Measurements from ENCODE around the gene MEGF6. TPM values are rescaled to one million over a fixed set of nuclear protein-coding genes. Genes with fewer than 3 reads are reported as not detected.

MEGF6 gene
- total and polyA plus RNA-seq, 2 experiments from 2014 or later: 11.6 to 21.9 TPM

DNA sequence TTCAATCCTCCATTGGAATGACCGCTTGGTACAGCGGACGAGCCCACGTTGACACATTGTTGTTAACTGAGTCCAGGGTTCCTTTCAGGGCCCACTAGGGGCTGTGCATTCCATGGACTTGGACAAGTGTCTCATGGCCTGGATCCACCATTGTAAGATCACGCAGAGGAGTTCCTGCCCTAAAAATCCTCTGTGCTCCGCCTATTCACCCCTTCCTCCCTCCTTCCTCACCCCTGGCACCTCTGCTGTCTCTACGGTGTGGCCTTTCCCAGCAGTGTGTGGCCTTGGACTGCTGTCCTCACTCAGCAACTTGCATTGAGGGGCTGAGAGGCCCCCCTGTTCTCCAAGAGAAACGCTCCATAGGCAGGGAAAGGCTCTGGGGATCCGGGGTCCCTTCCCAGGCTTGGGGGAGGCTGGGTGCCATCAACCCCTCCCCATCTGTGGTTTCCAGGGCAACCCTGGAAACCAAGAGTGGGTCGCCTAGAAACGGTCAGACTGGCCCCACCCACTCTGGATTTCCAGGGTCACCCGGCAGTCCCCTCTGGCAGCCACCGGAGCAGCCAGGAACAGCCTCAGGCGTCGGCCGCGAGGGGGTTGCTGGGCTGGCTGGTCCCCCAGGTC, 50.9 kb downstream of the MEGF6 start:
- Histone ChIP-seq H3K9me2 (replicated peaks; ENCODE audit: insufficient read depth) (no peaks in the 10 kb centered on the region), H3K9me3 (ENCODE audit: low read depth) (no peaks in the 10 kb centered on the region), H3K4me1 (ENCODE audit: insufficient read depth) (no peaks in the 10 kb centered on the region), H3K27ac (no peak overlapping the region), H3K79me2 (no peaks in the 10 kb centered on the region), H3K27me3 (no peaks in the 10 kb centered on the region), H2AFZ (no peak overlapping the region), H3K4me2 (no peak overlapping the region), H4K20me1 (ENCODE audit: insufficient read depth, poor library complexity, severe bottlenecking) (no peaks in the 10 kb centered on the region), H3K36me3 (replicated peaks; ENCODE audit: insufficient read depth, low read depth) (no peaks in the 10 kb centered on the region), H3K4me3 (no peak overlapping the region)
- DNase-seq (ENCODE audit: low spot score): no peak
- TF ChIP-seq EZH2 (IDR thresholded peaks at IDR 0.05; ENCODE audit: borderline replicate concordance): no peak
- TF ChIP-seq, protein P1, sequence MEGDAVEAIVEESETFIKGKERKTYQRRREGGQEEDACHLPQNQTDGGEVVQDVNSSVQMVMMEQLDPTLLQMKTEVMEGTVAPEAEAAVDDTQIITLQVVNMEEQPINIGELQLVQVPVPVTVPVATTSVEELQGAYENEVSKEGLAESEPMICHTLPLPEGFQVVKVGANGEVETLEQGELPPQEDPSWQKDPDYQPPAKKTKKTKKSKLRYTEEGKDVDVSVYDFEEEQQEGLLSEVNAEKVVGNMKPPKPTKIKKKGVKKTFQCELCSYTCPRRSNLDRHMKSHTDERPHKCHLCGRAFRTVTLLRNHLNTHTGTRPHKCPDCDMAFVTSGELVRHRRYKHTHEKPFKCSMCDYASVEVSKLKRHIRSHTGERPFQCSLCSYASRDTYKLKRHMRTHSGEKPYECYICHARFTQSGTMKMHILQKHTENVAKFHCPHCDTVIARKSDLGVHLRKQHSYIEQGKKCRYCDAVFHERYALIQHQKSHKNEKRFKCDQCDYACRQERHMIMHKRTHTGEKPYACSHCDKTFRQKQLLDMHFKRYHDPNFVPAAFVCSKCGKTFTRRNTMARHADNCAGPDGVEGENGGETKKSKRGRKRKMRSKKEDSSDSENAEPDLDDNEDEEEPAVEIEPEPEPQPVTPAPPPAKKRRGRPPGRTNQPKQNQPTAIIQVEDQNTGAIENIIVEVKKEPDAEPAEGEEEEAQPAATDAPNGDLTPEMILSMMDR (IDR thresholded peaks at IDR 0.05; ENCODE audit: poor library complexity): no peak
- TF ChIP-seq EZH2phosphoT487 (IDR thresholded peaks at IDR 0.05; ENCODE audit: low read depth, severe bottlenecking, unreplicated experiment): no peak
- 84% methylated on average over 16 of the region's 17 CpGs for WGBS (ENCODE audit: low lambda C conversion rate, missing lambda C conversion rate)

DNA sequence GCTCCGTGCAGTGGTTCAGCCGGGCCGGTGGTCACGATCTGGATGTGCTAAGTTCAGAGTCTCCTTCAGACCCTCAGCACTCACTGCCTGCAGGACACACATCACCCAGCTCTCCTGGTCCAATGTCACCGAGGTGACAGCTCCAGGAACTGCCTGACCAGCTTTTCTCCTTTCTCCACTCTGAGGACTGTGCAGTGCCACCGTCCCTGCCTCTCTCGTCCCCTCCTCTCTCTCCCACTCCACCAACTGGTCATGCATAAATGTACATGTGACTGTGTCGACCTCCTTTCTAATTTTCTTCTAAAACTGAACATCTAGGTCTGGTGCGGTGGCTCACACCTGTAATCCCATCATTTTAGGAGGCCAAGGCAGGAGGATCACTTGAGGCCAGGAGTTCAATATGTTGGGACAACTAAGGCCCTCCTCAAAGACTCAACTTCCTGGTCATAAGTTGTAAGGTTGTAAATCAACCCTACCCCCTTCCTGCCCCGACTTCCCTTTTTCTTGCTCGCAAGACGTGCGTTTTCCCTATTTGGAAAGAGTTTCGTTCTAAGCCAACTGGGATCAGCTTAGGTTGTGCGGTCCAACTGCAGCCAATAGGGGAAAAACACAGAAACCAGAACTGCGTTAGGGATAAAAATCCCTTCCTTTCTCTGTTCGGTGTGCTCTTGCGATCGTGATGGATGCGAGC, 53.1 kb downstream of the MEGF6 start:
- no peaks in the 10 kb centered on the region for H3K36me3 ChIP-seq (replicated peaks; ENCODE audit: insufficient read depth, low read depth)
- H3K9me2 ChIP-seq (replicated peaks; ENCODE audit: insufficient read depth): no peaks in the 10 kb centered on the region
- no peak overlapping the region for H2AFZ ChIP-seq
- no peak overlapping the region for H3K4me2 ChIP-seq
- no peak for DNase-seq (ENCODE audit: low spot score)
- no peak overlapping the region for H3K4me3 ChIP-seq
- H3K27me3 ChIP-seq: no peaks in the 10 kb centered on the region
- H3K4me1 ChIP-seq (ENCODE audit: insufficient read depth): peaks cover 8% of the 10 kb centered on the region
- WGBS (ENCODE audit: low lambda C conversion rate, missing lambda C conversion rate): 83% methylated on average over 20 of the region's 20 CpGs
- no peaks in the 10 kb centered on the region for H3K9me3 ChIP-seq (ENCODE audit: low read depth)
- no peak overlapping the region for H3K27ac ChIP-seq
- no peak for TF ChIP-seq EZH2 (IDR thresholded peaks at IDR 0.05; ENCODE audit: borderline replicate concordance)
- H4K20me1 ChIP-seq (ENCODE audit: insufficient read depth, poor library complexity, severe bottlenecking): no peaks in the 10 kb centered on the region
- H3K79me2 ChIP-seq: no peaks in the 10 kb centered on the region

DNA sequence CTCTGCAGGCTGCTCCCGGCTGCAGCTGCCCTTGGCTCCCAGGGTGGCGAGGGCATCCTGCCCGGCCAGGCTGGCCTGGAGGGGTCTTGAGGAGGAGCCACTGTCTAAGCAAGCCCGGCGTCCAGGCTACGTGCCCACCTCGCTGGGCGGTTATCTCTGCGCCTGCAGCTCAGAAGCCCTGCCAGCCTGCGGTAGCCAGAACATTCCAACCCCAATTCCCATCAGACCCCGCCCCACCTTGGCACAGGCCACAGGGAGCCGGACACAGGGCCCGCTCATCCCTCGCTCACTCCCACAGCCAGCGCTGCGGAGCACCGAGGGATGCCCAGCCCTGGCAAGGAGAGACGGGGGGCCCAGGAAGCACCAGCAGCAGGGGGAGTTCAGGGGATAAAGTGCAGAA, 53.9 kb downstream of the MEGF6 start:
- TF ChIP-seq EZH2 (IDR thresholded peaks at IDR 0.05; ENCODE audit: borderline replicate concordance) (no peak), EZH2phosphoT487 (IDR thresholded peaks at IDR 0.05; ENCODE audit: low read depth, severe bottlenecking, unreplicated experiment) (no peak)
- TF ChIP-seq, protein P1 (IDR thresholded peaks at IDR 0.05; ENCODE audit: poor library complexity): no peak
- Histone ChIP-seq H3K4me3 (no peak overlapping the region), H3K9me3 (ENCODE audit: low read depth) (no peaks in the 10 kb centered on the region), H3K27me3 (no peaks in the 10 kb centered on the region), H3K9me2 (replicated peaks; ENCODE audit: insufficient read depth) (no peaks in the 10 kb centered on the region), H3K4me2 (no peak overlapping the region), H3K36me3 (replicated peaks; ENCODE audit: insufficient read depth, low read depth) (no peaks in the 10 kb centered on the region), H3K79me2 (no peaks in the 10 kb centered on the region), H3K27ac (no peak overlapping the region), H3K4me1 (ENCODE audit: insufficient read depth) (peaks cover 15% of the 10 kb centered on the region), H2AFZ (no peak overlapping the region), H4K20me1 (ENCODE audit: insufficient read depth, poor library complexity, severe bottlenecking) (no peaks in the 10 kb centered on the region)
- WGBS (ENCODE audit: low lambda C conversion rate, missing lambda C conversion rate): 95% methylated on average over 18 of the region's 18 CpGs
- no peak for DNase-seq (ENCODE audit: low spot score)

DNA sequence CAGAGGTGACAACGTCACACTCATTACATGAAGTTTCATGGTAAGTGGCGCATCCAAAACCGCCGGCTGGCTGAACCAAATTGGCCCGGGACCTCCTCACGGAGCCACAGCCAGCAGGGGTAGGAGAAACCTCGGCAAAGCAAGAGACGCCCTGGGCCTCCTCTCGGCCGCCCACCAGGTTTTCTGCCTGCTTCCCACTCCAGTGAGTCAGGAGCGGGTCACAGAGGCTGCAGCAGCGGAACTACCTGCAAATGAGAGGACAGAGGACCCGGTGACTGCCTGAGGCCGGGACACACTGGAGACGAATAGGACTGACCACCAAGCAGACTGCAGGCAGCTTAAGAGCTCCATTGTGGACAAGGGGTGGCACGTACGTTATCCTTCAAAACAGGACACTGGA, 55.0 kb downstream of the MEGF6 start:
- peaks cover 15% of the 10 kb centered on the region for H3K4me1 ChIP-seq (ENCODE audit: insufficient read depth)
- DNase-seq (ENCODE audit: low spot score): no peak
- no peak for TF ChIP-seq EZH2 (IDR thresholded peaks at IDR 0.05; ENCODE audit: borderline replicate concordance)
- TF ChIP-seq, protein P1 (IDR thresholded peaks at IDR 0.05; ENCODE audit: poor library complexity): no peak
- no peak for TF ChIP-seq EZH2phosphoT487 (IDR thresholded peaks at IDR 0.05; ENCODE audit: low read depth, severe bottlenecking, unreplicated experiment)

More for the DNA sequence above, 55.0 kb downstream of the MEGF6 start:
- Histone ChIP-seq H3K36me3 (replicated peaks; ENCODE audit: insufficient read depth, low read depth) (no peaks in the 10 kb centered on the region), H3K9me2 (replicated peaks; ENCODE audit: insufficient read depth) (no peaks in the 10 kb centered on the region), H3K27ac (no peak overlapping the region), H3K9me3 (ENCODE audit: low read depth) (no peaks in the 10 kb centered on the region), H2AFZ (no peak overlapping the region), H3K4me2 (no peak overlapping the region), H3K27me3 (no peaks in the 10 kb centered on the region), H4K20me1 (ENCODE audit: insufficient read depth, poor library complexity, severe bottlenecking) (no peaks in the 10 kb centered on the region), H3K79me2 (no peaks in the 10 kb centered on the region), H3K4me3 (no peak overlapping the region)
- WGBS (ENCODE audit: low lambda C conversion rate, missing lambda C conversion rate): 88% methylated on average over 17 of the region's 17 CpGs

Data from hepatocyte (in vitro differentiated cells).